Sigmoid colon (tissue), 7 donors: ENCODE measurements around the gene NUCKS1. TPM values are rescaled to one million over a fixed set of nuclear protein-coding genes. Genes with fewer than 3 reads are reported as not detected.

ENCODE experiments used
- DNase-seq: peaks from one replicate; pipeline ENCODE4 v3.0.0-alpha.2; 2019
- H3K27ac ChIP-seq, 4 donors: fragments of 200-600 bp; sonication (generic); one replicate each; pipeline ENCODE4 v1.5.1; 2016 to 2019; ENCODE audit warnings: mild to moderate bottlenecking in 1 of 4
- H3K27me3 ChIP-seq, 3 donors: fragments of 200-600 bp; sonication (generic); one replicate each; pipeline ENCODE4 v1.5.1; 2019; ENCODE audit warnings: mild to moderate bottlenecking in 1 of 3
- H3K36me3 ChIP-seq, 4 donors: fragments of 200-600 bp; sonication (generic); one replicate each; pipeline ENCODE4 v1.5.1; 2016 to 2019
- H3K4me1 ChIP-seq, 4 donors: fragments of 200-600 bp; sonication (generic); one replicate each; pipeline ENCODE4 v1.5.1; 2017 to 2019
- H3K4me3 ChIP-seq, 4 donors: fragments of 200-600 bp; sonication (generic); one replicate each; pipeline ENCODE4 v1.5.1; 2017 to 2019; ENCODE audit warnings: mild to moderate bottlenecking in 2 of 4, moderate library complexity in 1 of 4
- H3K9me3 ChIP-seq, 4 donors: fragments of 200-600 bp in 3 of 4; sonication (generic) in 3 of 4; one replicate each; pipeline versions ENCODE4 v1.5.1 to v1.6.1; 2013 to 2019
- CTCF ChIP-seq, 4 experiments: fragments of 450-650 bp in 3 of 4; fragments of 200-600 bp in 1 of 4; IDR thresholded peaks; one replicate each; pipeline ENCODE4 v1.5.1; 2016 to 2019; ENCODE audit warnings: antibody characterized with exemption in 4 of 4, mild to moderate bottlenecking in 3 of 4, moderate library complexity in 2 of 4
- EP300 ChIP-seq, 4 donors: sonication (generic); formaldehyde crosslinking; IDR thresholded peaks; one replicate each; pipeline ENCODE4 v1.6.1; 2017; ENCODE audit warnings: antibody characterized with exemption in 4 of 4
- POLR2A ChIP-seq, 2 donors: fragments of 450-650 bp; IDR thresholded peaks; one replicate each; pipeline ENCODE4 v1.6.1; 2016; ENCODE audit warnings: antibody characterized with exemption in 2 of 2, mild to moderate bottlenecking in 2 of 2, moderate library complexity in 2 of 2
- POLR2AphosphoS5 ChIP-seq, 4 donors: sonication (generic); formaldehyde crosslinking; IDR thresholded peaks; one replicate each; pipeline ENCODE4 v1.6.1; 2017; ENCODE audit warnings: antibody characterized with exemption in 4 of 4
- WGBS, 2 donors: extraction: QIAGEN DNeasy Blood & Tissue Kit; methylation state at CpG; one replicate each; pipeline ENCODE4 v1.1.7; 2013; 5-methylcytosine and 5-hydroxymethylcytosine counted together
- intact Hi-C: fragments of 100-400 bp; cut with DNase I; formaldehyde crosslinking; loops from one replicate; pipeline ENCODE4 v1.15.1; 2023
- polyA plus RNA-seq, 3 donors: library from polyadenylated mRNA; stranded (reverse); fragments of 200-250 nt; gene quantifications; one replicate each; pipeline ENCODE4 v1.2.3, GENCODE V29; 2013
- total RNA-seq, 4 donors: library from RNA; depleted of rRNA; stranded (reverse); fragments of >200 nt; gene quantifications; one replicate each; pipeline ENCODE4 v1.1.0, GENCODE V29; 2016
- donor health status: healthy with polysubstance abuse.
- donor health status: Bipolar disorder and iron deficiency.
- donor health status: healthy.

Gene NUCKS1
- total and polyA plus RNA-seq, 7 donors: 22.2 to 112 (median 88.9) TPM

- Histone ChIP-seq H3K27me3 (no peaks in the 10 kb centered on the region), H3K27ac (no peak overlapping the region), H3K9me3 (no peaks in the 10 kb centered on the region), H3K36me3 (no peaks in the 10 kb centered on the region), H3K4me3 (no peak overlapping the region), H3K4me1 (peaks cover 0 to 7% (median 5%) of the 10 kb centered on the region in 4 donors)
- TF ChIP-seq POLR2A (IDR thresholded peaks at IDR 0.05) (no peak), CTCF (IDR thresholded peaks at IDR 0.05) (no peak), POLR2AphosphoS5 (IDR thresholded peaks at IDR 0.05) (no peak), EP300 (IDR thresholded peaks at IDR 0.05) (no peak)
- no peak for DNase-seq
- intact Hi-C loops: no loop called here
- 96 to 98% methylated on average over 2 of the region's 2 CpGs for WGBS, 2 donors
These were observed 14.6 kb upstream of the NUCKS1 start for GRCh38 chr1:205764578-205764977.

GRCh38 chr1:205763980-205764379 is 14.0 kb upstream of the NUCKS1 start:
- TF ChIP-seq POLR2A (IDR thresholded peaks at IDR 0.05): no peak
- TF ChIP-seq CTCF (IDR thresholded peaks at IDR 0.05): no peak
- TF ChIP-seq EP300 (IDR thresholded peaks at IDR 0.05): no peak
- no peak for TF ChIP-seq POLR2AphosphoS5 (IDR thresholded peaks at IDR 0.05)
- Histone ChIP-seq H3K9me3 (no peaks in the 10 kb centered on the region), H3K4me1 (peaks cover 0 to 1% (median 0%) of the 10 kb centered on the region in 4 donors), H3K27me3 (no peaks in the 10 kb centered on the region), H3K27ac (no peak overlapping the region), H3K36me3 (no peaks in the 10 kb centered on the region), H3K4me3 (no peak overlapping the region)
- intact Hi-C loops: no loop called here
- no peak for DNase-seq

- Histone ChIP-seq H3K27me3 (no peaks in the 10 kb centered on the region), H3K27ac (no peak overlapping the region), H3K36me3 (no peaks in the 10 kb centered on the region), H3K9me3 (no peaks in the 10 kb centered on the region), H3K4me1 (no peaks in the 10 kb centered on the region), H3K4me3 (no peak overlapping the region)
- intact Hi-C loops: no loop called here
- no peak for DNase-seq
- no peak for TF ChIP-seq POLR2AphosphoS5 (IDR thresholded peaks at IDR 0.05)
- TF ChIP-seq EP300 (IDR thresholded peaks at IDR 0.05): no peak
- no peak for TF ChIP-seq POLR2A (IDR thresholded peaks at IDR 0.05)
- TF ChIP-seq CTCF (IDR thresholded peaks at IDR 0.05): no peak
- 73 to 83% methylated on average over 3 of the region's 3 CpGs for WGBS, 2 donors
These were observed 10.6 kb upstream of the NUCKS1 start for GRCh38 chr1:205760606-205761005.

- WGBS, 2 donors: 93 to 94% methylated on average over 3 of the region's 3 CpGs
These were observed 6.6 kb upstream of the NUCKS1 start for GRCh38 chr1:205756552-205756951.

More at GRCh38 chr1:205756552-205756951, 6.6 kb upstream of the NUCKS1 start:
- Histone ChIP-seq H3K4me3 (no peak overlapping the region), H3K27me3 (no peaks in the 10 kb centered on the region), H3K27ac (no peak overlapping the region), H3K36me3 (no peaks in the 10 kb centered on the region), H3K9me3 (no peaks in the 10 kb centered on the region), H3K4me1 (no peaks in the 10 kb centered on the region)
- no peak for TF ChIP-seq POLR2AphosphoS5 (IDR thresholded peaks at IDR 0.05)
- TF ChIP-seq EP300 (IDR thresholded peaks at IDR 0.05): no peak
- no peak for TF ChIP-seq CTCF (IDR thresholded peaks at IDR 0.05)
- no peak for TF ChIP-seq POLR2A (IDR thresholded peaks at IDR 0.05)
- intact Hi-C loops: no loop called here
- DNase-seq: no peak
